Ammon's horn (tissue), 1 donor: Measurements from ENCODE around the gene FUT8.

Experiments
- DNase-seq: peaks from one replicate; pipeline ENCODE4 v3.0.0-alpha.2; 2016; ENCODE audit warnings: low spot score

The FUT8 gene

DNA sequence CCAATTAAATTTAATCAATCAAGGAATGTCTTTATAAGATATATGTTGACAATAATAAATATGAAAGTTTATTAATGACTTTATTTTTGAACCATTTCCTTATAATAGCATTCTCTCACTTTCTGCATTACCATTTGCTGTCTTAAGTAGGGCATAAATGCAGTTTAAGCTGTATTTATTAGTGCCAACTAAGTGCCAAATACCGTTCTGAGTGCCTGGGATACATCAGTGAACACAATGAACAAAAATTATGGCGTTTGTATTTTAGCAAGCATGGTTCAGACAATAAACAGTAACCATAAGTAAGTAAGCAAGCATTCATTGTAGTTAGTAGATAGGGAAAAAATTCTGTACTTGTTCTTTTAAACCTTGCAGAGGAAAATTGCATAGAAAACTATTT, 145.8 kb downstream of the FUT8 start:
- no peak for DNase-seq

DNA sequence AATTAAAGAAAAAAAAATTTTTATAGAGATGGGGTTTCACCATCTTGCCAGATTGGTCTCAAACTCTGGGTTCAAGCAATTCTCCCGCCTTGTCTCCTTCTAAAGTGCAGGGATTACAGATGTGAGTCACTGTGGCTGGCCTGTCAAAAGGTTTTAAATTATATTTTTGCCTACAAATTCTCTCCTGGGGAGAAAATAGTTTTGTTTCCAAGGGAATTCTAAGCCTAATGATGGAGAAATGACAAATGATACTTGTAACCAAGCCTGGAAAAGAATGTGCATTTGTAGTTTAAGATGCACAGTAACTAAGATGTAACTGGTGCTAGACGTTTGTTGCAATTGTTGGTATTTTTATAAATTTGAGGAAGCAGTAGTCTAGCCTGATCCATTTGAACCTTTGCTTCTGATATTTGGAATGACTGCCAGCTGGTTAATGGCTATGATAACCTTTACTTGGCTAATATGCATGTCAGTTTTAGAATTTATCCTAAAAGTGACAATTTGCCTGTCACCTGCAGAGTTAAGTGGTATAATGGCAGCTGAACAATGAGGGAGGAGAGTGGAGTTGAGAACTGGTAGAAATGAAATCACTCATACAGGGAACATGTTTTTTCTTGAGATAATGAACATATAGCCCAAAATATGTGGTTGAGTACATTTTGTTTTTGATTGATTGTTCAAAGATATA, 148.0 kb downstream of the FUT8 start:
- no peak for DNase-seq

DNA sequence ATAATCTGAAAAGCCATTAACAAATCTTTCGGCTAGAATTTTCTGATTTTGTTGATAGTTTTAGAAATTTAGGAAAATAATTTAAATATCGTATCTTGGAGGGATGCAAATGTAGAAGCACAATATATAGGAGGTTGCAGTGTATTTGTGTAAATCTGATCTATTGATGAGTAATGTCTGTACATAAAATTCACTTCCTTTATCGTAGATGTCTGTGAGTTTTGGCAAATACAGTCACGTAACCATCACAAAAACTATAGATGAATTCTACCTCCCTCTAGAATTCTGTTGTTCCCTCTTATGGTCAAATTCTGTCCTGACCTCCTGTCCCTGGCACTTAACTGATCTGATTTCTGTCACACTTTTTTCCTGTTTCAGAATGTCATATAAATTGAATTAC, 151.8 kb downstream of the FUT8 start:
- DNase-seq, result no peak

DNA sequence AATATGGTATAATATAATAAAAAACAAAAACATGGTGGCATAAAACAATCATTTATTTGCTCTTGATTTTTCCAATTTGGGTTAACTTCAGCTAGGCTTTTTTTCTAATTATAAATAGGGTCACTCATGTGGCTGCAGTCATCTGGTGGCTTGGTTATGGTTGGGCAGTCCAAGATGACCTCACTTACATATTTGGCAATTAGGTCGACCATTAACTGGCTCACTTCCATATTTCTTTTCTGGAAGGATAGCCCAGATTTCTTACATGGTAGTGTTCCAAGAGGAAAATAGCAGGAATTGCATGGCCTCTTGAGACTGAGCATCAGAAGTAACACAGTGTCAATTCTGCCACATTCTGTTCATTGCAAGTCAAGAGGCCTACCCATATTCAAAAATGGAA, 153.4 kb downstream of the FUT8 start:
- no peak for DNase-seq

DNA sequence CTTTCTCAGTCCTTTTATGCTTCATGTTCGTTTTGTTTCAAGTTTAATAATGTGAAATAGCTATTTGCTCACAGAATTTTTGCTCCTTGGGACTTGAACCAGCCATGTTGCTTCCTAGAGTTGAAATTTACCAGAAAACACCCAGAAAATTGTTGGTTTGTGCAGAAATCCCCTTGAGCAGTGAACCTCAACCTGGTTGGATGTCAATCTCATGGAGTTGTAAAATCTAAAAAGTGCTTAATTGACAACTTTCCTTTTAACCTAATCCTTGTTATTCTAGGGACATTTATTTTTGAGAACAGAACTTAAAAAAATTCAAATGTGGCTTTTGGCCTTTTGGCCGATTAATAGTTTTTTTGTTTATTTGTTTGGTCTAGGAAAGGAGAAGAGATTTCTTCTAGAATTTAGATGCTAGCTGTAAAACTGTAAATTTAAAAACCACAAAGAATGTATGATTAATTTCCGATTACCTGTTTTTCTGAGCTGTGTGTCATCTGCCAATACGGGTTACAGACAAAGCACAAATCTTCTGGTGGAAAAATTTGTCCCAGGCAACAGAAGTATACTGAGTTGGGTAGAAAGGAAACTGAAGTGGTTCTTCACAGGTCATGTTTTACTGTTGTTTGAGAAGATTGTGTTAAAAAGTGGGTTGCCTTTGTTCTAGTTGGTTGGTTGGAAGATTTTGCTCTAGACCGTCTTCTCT, 154.4 kb downstream of the FUT8 start:
- DNase-seq, result no peak

DNA sequence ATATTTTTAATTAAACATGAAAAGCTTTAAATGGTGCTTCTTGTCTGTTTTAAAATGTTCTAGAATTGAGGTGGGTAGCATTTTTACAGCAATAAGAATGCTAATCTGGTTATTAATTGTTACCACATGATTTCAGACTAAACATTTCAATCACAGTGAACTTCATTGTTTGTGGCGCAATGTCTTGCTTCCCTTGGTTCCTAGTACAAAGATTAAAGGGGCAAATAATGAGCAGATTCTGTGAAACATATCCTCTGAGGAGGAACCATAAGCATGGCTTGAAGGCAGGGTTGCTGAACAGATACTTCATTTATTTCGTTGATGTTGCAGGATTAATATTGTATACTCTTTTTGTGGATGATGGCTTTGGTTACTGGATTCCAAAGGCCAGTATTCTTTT, 162.1 kb downstream of the FUT8 start:
- no peak for DNase-seq

DNA sequence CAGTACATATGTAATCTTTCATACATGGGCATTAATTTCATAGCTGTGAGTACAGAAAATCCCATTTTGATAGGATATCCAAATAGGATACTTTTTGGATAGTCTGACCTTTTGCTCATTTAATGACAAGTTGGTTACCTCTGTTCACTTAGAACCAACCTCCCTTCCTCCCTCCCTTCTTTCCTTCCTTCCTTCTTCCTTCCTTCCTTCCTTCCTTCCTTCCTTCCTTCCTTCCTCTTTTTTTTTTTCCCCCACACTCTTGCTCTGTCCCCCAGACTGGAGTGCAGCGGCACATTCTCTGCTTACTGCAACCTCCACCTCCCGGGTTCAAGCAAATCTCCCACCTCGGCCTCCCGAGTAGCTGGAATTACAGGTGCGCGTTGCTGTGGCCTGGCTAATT, 162.9 kb downstream of the FUT8 start:
- DNase-seq, result no peak

DNA sequence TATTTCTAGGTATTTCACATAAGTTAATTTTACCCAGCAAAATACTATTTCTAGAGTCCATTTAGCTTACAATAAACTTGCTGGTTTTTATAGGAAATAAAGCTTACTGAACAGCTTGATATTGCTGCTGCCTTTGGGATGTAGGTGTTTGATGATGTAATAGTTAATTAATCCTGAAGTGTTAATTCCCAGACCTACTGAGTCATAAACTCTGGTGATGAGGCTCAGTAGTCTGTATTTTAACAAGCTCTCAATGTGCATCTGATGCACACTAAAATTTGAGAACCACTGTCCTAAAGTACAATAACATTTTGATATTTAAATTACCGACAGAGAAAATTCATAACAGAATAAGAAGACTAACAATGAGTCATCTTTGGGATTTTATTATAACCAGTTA, 168.4 kb downstream of the FUT8 start:
- no peak for DNase-seq

DNA sequence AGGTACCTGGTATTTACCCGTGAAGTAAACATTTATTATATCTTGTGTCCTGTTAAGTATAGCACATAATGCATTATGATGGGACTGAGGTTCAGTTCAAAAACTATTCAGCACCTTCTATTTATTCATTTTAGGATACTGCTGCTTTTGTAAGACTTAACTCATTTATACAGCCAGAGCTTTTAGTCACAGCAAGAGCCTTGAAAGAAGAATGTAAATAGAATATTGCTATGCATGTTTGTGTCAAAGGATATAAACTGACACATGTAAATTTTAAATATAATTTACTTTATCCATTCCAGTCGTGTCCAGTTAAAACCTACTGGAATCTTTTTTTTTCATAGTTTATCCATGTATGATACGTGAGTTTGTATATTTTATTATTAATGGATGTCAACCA, 168.8 kb downstream of the FUT8 start:
- no peak for DNase-seq

DNA sequence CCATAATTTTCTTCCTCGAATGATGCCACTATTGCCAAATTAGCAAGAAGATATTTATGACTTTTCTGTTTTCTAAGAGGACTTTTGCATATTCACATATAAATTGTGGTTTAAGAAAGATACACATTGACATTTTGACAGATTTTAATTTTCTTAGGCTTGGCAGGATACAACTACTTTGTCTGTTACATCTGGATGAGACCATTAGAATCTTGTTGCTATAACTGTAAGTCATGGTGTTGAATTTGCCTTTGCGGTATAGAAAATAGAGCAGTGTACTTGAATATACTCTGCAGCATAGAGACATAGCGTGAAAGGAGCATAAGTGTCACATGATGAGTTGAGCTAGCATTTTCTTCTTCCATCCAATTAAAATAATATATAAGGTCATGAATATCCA, 169.3 kb downstream of the FUT8 start:
- DNase-seq, result no peak

DNA sequence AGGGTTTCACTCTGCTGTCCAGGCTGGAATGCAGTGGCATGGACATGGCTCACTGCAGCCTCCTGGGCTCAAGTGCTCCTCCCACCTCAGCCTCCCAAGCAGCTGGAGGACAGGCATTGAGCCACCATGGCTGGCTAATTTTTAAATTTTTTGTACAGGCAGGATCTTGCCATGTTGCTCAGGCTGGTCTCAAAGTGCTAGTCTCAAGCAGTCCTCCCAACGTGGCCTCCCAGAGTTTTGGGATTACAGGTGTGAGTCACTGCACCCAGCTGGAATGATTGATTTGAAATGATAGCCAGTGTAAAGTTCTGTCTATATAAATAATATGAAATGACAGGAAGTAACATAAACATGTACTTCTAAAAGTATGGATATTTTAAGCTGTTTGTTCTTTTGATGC, 172.7 kb downstream of the FUT8 start:
- no peak for DNase-seq

DNA sequence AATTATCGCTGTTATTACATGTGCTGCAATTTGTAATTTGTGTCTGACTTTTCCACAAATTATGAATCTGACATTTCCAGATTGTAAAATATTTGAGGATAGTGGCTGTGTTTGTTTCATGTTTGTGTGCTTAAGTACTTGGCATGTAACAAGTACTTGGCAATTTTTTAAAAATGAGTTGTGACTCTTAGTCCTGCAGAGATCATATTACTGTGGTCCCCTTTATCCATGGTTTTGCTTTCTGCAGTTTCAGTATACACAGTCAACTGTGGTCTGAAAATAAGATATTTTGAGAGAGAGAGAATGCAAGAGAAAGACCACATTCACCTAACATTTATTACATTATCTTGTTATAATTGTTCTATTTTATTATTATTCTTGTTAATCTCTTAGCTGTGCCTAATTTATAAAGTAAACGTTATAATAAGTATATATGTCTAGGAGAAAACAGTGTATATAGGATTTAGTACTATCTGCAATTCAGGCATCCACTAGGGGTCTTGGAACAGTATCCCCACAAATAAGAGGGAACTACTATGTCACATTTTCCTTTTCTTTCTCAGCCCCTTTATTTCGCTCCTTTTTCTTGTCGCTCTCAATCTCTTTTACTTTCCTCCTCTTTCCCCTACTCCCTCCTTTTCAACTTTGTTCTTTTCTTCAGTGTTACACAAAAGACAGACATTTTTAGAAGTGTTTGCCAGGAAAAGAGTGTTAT, 176.1 kb downstream of the FUT8 start:
- no peak for DNase-seq

DNA sequence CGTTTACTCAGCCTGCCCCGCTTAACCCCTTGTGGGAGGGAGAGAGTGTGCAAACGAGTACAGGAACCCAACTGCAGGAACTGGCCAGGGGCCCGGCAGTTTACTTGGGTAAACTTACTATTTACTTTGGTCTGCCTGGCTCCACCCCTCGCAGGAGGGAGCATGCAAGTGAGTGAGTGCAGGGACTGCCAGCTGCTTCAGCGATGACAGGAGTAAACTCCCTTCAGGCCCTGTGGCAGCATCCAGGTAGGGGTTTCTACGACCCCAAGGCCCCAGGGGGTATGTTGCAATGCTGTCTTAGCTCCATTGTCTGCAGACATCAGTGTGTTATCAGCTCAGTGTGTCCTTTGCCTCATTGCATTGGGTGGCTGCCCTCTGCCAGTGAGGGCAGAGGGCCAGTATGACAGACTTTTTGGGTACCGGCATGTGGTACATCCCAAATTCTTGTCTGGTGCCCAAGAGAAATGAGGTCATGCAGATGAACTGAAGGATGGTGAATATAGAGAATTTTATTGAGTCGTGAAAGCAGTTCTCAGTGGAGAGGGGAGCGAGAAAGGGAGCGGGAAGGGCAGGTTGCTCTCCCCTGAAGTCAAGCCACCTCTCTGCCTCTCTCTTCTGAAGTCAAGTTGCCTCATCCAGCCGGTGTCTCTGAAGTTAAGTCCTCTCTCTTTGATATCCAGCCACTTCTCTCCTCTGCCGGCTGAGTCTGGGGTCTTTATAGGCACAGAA, 181.8 kb downstream of the FUT8 start:
- DNase-seq, result no peak

DNA sequence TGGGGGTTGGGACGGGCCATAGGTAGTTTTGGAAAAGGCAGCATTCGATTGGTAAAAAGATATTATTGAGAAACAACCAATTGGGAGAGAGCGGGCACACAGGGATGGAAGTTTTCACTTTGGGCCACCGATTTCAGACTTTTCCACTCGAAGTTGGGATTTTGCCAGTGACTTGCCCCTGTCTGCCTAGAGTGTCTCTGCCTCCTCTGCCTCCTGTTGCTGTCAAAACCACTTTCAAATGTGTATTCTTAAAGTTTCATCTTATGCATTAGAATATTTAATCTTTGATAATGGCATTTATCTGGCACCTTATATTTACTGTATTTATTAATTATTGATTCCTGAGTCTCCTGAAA, 182.3 kb downstream of the FUT8 start:
- DNase-seq, result no peak

DNA sequence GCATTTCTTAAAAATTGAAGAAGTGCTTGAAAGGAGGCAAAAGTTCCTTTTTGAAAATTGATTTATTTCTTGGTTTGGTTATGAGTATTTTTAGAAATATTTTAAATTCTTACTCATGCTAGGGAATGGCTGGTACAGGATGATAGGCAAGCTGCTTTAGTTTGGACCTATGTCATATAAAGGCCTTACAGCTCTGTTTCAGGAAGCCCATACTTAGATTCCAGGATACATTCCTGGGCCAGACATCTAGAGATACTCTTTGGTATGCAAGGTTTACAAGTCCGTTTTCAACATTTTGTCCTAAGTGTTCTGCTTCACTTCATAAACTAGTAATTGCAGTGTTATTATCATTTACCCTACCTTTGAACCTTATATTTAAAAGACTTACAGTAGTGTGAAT, 186.8 kb downstream of the FUT8 start:
- no peak for DNase-seq

DNA sequence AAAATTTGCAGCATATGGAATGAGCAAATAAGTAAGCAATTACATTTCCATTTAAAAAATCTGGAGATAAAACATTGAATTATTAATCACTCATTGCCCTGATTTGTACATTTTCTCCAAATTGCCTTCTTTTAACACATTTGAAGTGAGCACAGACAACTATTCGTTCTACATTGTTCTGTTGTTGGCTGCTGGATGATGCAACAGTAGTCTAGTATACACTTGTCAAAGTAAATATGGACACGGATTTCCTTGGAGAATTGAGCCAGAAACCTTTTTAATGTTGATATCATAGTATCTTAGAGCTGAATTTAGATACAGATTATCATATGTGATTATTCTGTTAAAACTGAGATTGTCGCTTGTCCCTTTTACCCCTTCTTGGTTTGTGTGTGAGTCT, 188.2 kb downstream of the FUT8 start:
- DNase-seq, result no peak

DNA sequence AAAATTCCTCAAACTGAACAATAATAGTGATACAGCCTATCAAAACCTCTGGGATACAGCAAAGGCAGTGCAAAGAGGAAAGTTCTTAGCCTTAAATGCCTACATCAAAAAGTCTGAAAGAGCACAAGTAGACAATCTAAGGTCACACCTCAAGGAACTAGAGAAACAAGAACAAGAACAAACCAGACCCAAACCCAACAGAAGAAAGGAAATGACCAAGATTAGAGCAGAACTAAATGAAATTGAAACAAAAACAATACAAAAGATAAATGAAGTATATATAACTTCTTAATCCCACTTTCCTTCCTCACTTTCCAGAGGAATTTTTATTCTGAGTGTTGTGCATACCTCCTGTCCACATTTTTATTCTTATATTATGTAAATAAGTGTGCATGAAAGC, 192.0 kb downstream of the FUT8 start:
- DNase-seq, result no peak

DNA sequence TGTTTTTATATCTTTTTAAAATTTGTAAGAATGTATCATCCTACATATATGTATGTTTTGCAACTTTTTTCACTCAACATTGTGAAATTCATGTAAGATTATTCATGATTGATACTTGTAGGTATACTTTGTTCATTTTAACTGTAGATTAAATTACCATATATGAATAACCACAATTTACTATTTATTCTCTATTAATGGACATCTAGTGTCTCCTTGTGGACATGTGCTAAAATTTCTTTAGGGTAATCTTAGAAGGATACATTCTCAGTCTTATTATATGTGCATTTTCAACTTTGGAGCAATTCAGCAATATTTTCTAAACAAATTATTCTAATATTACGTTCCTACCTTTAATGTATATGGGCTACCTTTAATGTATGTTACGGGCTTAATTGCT, 192.4 kb downstream of the FUT8 start:
- no peak for DNase-seq

DNA sequence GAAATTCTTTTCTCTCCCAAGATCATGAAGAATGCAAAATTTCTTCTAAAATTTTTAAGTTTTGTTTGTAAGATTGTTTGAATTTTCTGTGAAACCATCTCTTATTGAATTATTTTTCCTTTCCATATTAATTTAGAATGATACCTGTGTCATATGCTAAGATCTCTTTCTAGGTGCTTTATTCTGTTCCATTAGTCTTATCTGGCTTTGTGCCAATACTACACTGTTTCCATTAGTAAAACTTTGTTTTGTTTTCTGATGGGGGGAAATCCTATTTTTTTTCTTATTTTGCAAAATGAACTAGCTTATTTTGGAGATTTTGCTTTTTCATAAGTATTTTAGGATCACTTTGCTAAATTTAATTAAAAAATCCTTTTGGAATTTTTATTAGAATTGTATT, 193.9 kb downstream of the FUT8 start:
- DNase-seq, result no peak

DNA sequence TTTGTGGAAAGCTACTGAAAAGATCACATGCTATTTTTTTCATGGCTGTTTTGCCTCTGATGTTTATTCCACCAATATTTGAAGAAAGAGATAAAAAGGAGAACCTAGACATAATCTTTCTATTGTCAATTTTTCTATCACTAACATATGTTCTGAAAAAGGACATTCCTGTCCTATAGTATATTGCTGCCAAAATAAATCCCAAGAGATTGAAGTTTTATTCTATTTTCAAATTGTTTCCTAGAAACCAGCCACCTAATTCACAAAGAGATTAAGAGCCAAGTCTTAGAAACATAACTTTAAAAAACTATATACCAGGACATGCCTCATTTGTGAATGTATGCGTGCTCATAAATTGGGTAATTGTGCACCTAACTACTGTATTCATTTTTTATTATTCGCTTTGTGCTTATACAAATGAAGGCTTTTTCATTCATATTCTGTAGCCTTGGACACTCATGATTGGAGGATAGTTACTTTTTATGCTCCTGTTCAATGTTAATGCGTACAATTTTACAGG, 200.7 kb downstream of the FUT8 start:
- no peak for DNase-seq

DNA sequence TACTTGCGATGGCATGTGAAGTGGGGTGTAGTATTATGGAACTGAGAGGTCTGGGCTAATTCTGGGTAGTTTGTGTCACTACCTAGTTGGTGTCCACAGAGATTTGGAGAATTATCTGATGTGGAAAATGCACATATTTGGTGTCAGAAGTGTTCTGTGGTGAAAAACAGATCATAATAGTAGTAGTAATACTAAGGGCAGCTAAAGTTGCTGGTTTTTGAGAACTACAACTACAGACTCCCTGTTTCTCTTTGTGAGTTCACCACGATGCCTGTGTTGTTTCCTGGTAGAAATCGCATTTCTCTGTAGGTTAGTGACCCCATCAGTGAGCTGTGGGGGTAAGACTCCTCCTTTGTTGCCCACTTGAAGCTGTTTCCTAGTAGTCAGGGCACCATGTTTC, 206.5 kb downstream of the FUT8 start:
- DNase-seq, result no peak

DNA sequence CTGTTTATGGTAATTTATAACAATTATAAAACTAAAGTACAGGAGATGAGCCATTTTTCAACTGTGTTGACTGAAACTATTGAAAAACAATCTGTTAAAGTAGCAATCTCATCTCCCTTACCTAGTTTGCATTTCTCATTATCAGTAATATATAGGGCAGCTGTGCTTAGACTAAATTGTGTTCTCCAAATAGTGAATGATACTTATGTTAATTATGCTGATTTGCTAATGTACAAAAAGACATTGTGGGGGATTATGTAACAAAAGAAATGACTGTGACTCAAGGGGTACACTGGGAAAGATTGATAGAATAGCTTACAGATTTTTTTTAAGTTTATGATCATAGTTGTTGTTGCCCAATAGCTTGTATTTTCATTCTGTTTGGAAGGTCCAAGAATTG, 207.7 kb downstream of the FUT8 start:
- no peak for DNase-seq

DNA sequence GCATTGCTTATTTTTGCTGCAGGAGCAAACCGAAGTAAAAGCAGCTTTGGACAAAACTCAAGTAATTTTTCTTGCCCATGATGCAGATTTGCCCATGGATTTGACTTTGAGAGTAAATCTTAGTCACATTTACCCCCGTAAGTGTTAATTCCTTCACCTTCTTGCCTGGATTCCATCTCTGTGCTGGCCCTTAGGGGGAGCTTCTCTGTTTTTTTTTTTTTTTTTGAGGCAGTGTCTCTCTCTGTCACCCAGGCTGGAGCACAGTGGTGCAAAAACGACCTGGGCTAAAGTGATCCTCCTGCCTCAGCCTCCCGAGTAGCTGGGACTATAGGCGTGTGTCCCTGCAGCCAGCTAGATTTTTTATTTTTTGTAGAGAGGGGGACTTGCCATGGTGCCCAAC, 210.2 kb downstream of the FUT8 start:
- DNase-seq, result no peak
